ENCODE data around the gene NRGN.
"Not testable (repeated sequence)": the region's sequence is repeated elsewhere in the genome, so short reads cannot be mapped to it uniquely, and the experiment has no call there.

The NRGN gene

DNA sequence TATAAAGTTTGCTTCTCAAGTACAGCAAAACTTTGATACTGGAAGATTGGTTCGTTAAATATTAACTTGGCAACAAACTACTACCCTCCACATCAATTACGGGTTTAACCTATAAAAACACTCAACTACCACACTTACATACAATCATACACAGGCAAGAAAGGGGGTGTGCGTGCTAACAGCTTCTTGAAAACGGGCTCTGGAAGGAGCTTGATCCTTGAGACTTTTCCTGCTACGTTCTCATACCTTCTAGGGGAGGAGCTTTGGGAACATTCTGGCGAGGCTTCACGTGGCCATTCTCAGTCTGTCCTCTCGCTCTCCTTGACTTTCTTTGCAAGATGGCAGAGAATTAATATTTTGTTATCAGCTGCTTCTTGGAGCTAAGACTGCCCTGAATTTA, 29.2 kb downstream of the NRGN start:
- CTCF ChIA-PET: interaction anchor here (1.0 to 20.9 kb wide), 11 partner anchors 10 to 125 kb away, joined by 4 to 331 read pairs (median 5); partner anchors contain the start of gene MSANTD2
- POLR2A ChIA-PET: no interaction called here
- TF ChIP-seq, protein P1, sequence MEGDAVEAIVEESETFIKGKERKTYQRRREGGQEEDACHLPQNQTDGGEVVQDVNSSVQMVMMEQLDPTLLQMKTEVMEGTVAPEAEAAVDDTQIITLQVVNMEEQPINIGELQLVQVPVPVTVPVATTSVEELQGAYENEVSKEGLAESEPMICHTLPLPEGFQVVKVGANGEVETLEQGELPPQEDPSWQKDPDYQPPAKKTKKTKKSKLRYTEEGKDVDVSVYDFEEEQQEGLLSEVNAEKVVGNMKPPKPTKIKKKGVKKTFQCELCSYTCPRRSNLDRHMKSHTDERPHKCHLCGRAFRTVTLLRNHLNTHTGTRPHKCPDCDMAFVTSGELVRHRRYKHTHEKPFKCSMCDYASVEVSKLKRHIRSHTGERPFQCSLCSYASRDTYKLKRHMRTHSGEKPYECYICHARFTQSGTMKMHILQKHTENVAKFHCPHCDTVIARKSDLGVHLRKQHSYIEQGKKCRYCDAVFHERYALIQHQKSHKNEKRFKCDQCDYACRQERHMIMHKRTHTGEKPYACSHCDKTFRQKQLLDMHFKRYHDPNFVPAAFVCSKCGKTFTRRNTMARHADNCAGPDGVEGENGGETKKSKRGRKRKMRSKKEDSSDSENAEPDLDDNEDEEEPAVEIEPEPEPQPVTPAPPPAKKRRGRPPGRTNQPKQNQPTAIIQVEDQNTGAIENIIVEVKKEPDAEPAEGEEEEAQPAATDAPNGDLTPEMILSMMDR (IDR thresholded peaks at IDR 0.05; ENCODE audit: insufficient read depth, low read length, missing control alignments): no peak

DNA sequence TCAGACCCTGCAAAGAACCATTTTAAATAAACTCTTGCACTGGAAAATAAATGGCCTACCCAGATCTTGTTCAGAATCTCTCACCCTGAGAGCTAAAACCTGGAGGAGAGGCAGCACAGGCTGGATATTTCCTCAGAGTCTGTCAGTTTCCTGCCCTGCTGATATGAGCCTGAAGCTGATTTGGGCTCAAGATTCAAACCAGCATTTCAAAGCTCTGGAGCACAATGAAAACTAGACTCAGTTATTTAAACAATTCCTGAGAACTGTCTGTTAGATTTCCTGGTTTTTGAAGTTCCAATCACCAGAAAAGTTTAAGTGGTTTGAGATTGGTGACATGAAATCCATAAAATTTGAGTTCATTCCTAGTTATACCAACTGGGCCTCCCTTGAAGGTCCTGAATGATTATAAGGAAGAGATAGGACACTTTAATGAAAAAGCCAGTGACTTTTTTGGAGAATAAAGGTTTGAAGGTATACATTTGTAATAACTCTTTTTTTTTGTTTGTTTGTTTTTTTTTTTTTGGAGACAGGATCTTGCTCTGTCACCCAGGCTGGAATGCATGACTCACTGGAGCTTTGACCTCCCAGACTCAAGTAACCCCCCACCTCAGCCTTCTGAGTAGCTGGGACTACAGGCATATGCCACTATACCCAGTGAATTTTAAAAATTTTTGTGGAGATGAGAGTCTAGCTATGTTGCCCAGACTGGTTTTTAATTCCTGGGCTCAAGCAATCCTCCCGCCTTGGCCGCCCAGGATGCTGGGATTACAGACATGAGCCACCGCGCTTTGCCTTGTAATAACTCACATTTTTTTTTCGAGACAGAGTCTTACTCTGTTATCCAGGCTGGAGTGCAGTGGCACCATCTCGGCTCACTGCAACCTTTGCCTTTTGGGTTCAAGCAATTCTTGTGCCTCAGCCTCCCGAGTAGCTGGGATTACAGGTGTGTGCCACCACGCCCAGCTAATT, 30.3 kb downstream of the NRGN start:
- TF ChIP-seq, protein P1 (IDR thresholded peaks at IDR 0.05; ENCODE audit: insufficient read depth, low read length, missing control alignments): no peak
- no peak for DNase-seq (ENCODE audit: low read depth, low spot score)
- H3K4me3 ChIP-seq (ENCODE audit: low read depth, low read length): no peak overlapping the region
- ChIA-PET CTCF (interaction anchor here (0.8 to 20.9 kb wide), 10 partner anchors 15 to 126 kb away, joined by 3 to 331 read pairs (median 4); partner anchors contain the start of gene MSANTD2), POLR2A (no interaction called here)

More for the DNA sequence above, 29.2 kb downstream of the NRGN start:
- no peak for DNase-seq (ENCODE audit: low read depth, low spot score)
- no peak overlapping the region for H3K4me3 ChIP-seq (ENCODE audit: low read depth, low read length)

DNA sequence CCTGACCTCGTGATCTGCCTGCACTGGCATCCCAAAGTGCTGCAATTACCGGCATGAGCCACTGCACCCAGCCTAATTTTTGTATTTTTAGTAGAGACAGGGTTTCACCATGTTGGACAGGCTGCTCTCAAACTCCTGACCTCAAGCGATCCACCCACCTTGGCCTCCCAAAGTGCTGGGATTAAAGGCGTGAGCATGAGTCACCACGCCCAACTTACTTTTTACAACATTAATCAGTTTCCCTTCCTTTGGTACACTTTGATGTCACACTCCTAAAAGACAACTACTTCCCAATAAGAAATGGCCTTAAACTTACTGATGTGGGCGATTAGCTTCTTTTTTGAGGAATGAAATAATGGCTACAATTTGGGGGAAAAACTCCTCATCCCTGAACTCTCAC, 31.2 kb downstream of the NRGN start:
- CTCF ChIA-PET: interaction anchor here (1.0 to 20.9 kb wide), 4 partner anchors 16 to 67 kb away, joined by 3 to 331 read pairs (median 14); partner anchors contain the start of gene MSANTD2

DNA sequence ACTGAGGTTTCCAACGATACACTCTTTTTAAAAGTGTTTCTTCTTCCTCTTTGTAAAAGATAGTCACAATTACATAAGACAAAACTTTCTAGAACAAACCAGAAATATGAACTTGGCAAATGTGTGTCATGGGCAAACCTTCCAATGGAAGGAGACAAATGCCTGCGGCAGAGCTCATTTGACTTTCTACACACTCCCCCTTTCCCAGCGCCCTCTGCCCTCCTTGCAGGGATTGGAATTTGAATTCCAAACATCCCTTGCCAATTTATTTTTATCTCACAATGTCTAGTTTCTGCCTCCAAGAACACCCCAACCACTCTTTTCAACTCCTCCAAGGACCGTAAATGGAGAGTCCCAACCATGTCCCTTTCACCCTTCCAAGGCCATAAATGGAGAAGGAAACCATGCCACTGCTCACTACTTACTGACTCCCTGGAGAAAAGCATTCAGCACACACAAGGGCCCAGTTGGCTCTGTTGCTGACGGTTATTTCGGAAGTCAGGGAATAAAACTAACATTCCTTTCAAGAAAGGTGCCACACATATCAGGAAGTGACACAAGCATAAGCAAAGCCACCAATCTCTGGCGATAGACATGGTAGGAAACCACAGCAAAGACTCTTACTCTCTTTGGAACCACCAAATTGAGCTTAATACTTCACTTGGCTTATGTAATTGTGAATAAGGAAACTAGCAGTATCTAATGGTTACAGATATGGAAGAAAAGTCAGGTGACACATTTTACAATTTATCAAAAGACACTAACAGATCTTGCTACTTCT, 37.3 kb downstream of the NRGN start:
- ChIA-PET POLR2A (no interaction called here), CTCF (interaction anchor here (1.2 to 20.9 kb wide), 2 partner anchors 15 to 133 kb away, joined by 3 to 331 read pairs; partner anchors contain the start of gene MSANTD2)
- no peak for DNase-seq (ENCODE audit: low read depth, low spot score)
- H3K4me3 ChIP-seq (ENCODE audit: low read depth, low read length): no peak overlapping the region
- TF ChIP-seq, protein P1 (IDR thresholded peaks at IDR 0.05; ENCODE audit: insufficient read depth, low read length, missing control alignments): no peak

More for the DNA sequence above, 31.2 kb downstream of the NRGN start:
- H3K4me3 ChIP-seq (ENCODE audit: low read depth, low read length); POLR2A ChIA-PET; DNase-seq (ENCODE audit: low read depth, low spot score): not testable (repeated sequence)

DNA sequence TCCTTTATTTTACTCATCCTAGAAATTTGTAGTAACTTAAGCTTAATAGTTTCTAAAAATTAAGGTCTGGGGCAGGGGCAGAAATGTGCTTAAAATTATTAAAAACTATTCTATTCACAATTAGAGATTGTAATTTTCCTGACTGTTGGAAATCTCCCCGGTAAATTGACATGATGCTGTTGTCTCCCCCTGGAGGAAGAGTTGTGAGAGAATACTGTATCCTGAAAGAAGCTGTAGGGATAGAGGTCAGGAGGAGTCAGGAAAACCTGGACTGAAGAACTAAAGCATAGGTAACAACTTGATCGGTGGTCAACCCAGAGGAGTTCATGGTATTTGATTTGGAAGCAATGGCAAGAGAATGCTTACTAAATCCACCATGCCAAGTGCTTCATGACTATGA, 38.5 kb downstream of the NRGN start:
- TF ChIP-seq, protein P1 (IDR thresholded peaks at IDR 0.05; ENCODE audit: insufficient read depth, low read length, missing control alignments): no peak
- no peak overlapping the region for H3K4me3 ChIP-seq (ENCODE audit: low read depth, low read length)
- POLR2A ChIA-PET: no interaction called here
- CTCF ChIA-PET: interaction anchor here (1.0 to 20.9 kb wide), 6 partner anchors 11 to 134 kb away, joined by 3 to 331 read pairs (median 12); partner anchors contain the start of genes ESAM and MSANTD2
- DNase-seq (ENCODE audit: low read depth, low spot score): no peak

DNA sequence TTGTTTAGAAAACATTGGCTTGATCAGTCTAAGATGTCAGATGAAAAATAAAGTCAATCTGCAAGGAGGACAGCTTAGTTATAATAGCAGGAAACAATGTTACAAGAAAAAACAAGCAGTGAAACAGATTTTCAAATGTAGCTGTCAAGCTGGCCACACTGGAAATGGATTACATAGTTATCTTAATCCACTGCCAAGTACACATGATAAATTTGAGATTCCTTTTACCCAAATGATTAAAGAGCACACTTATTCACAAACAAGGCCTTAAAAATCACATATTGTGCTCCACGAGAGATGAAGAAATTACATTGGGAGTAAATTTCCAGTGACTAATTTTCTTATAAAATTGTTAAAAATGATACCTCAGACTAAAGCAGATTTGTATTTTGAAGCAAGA, 39.8 kb downstream of the NRGN start:
- TF ChIP-seq, protein P1 (IDR thresholded peaks at IDR 0.05; ENCODE audit: insufficient read depth, low read length, missing control alignments): no peak
- CTCF ChIA-PET: interaction anchor here (1.1 to 20.9 kb wide), 5 partner anchors 10 to 136 kb away, joined by 4 to 331 read pairs (median 18); partner anchors contain the start of genes ESAM and MSANTD2
- no peak overlapping the region for H3K4me3 ChIP-seq (ENCODE audit: low read depth, low read length)
- POLR2A ChIA-PET: no interaction called here
- DNase-seq (ENCODE audit: low read depth, low spot score): no peak

All from AG04449 (cell line).